ENCODE measurements around the gene OSBPL8. TPM values are rescaled to one million over a fixed set of nuclear protein-coding genes. Genes with fewer than 3 reads are reported as not detected.

The OSBPL8 gene
- polyA plus RNA-seq, 1 donor from 2014 or later = 98.4 TPM

- Mint-ChIP-seq H3K4me1 (peaks cover 46 to 64% (median 51%) of the 10 kb centered on the region in 3 donors), H3K4me3 (no peak overlapping the region), H3K36me3 (peaks cover 4% of the 10 kb centered on the region), H3K27ac (no peak overlapping the region), H3K9me3 (no peaks in the 10 kb centered on the region), H3K27me3 (no peaks in the 10 kb centered on the region)
Measured at GRCh38 chr12:76546889-76547288, 12.7 kb downstream of the OSBPL8 start.

- Mint-ChIP-seq H3K36me3 (peaks cover 4% of the 10 kb centered on the region), H3K4me1 (peaks cover 38 to 55% (median 45%) of the 10 kb centered on the region in 3 donors), H3K4me3 (no peak overlapping the region), H3K27ac (no peak overlapping the region), H3K9me3 (no peaks in the 10 kb centered on the region), H3K27me3 (no peaks in the 10 kb centered on the region)
Measured at GRCh38 chr12:76545486-76545885, 14.1 kb downstream of the OSBPL8 start.

GRCh38 chr12:76544601-76545261 lies 14.8 kb downstream of the OSBPL8 start:
- H3K4me3 Mint-ChIP-seq = no peak overlapping the region

GRCh38 chr12:76543813-76544347 lies 15.7 kb downstream of the OSBPL8 start:
- H3K4me3 Mint-ChIP-seq = no peak overlapping the region
- peaks cover 34 to 44% (median 34%) of the 10 kb centered on the region in 3 donors for H3K4me1 Mint-ChIP-seq
- no peaks in the 10 kb centered on the region for H3K9me3 Mint-ChIP-seq
- H3K36me3 Mint-ChIP-seq = peaks cover 4% of the 10 kb centered on the region
- H3K27me3 Mint-ChIP-seq = no peaks in the 10 kb centered on the region
- H3K27ac Mint-ChIP-seq = no peak overlapping the region

More at GRCh38 chr12:76544601-76545261, 14.8 kb downstream of the OSBPL8 start:
- no peaks in the 10 kb centered on the region for H3K27me3 Mint-ChIP-seq
- H3K4me1 Mint-ChIP-seq = peaks cover 37 to 51% (median 39%) of the 10 kb centered on the region in 3 donors
- H3K27ac Mint-ChIP-seq = no peak overlapping the region
- peaks cover 4% of the 10 kb centered on the region for H3K36me3 Mint-ChIP-seq
- H3K9me3 Mint-ChIP-seq = no peaks in the 10 kb centered on the region

- Mint-ChIP-seq H3K36me3 (peaks cover 4% of the 10 kb centered on the region), H3K4me1 (peaks cover 27 to 35% (median 29%) of the 10 kb centered on the region in 3 donors), H3K27me3 (no peaks in the 10 kb centered on the region), H3K4me3 (no peak overlapping the region), H3K9me3 (no peaks in the 10 kb centered on the region), H3K27ac (no peak overlapping the region)
Measured at GRCh38 chr12:76542908-76543307, 16.7 kb downstream of the OSBPL8 start.

- peaks cover 19 to 34% (median 27%) of the 10 kb centered on the region in 3 donors for H3K4me1 Mint-ChIP-seq
- H3K27me3 Mint-ChIP-seq = no peaks in the 10 kb centered on the region
- H3K9me3 Mint-ChIP-seq = peaks cover 0 to 3% (median 0%) of the 10 kb centered on the region in 3 donors
- no peak overlapping the region for H3K27ac Mint-ChIP-seq
- no peak overlapping the region for H3K4me3 Mint-ChIP-seq
- H3K36me3 Mint-ChIP-seq = peaks cover 7% of the 10 kb centered on the region
Measured at GRCh38 chr12:76539727-76540126, 19.8 kb downstream of the OSBPL8 start.

GRCh38 chr12:76537923-76538322 lies 21.6 kb downstream of the OSBPL8 start:
- no peak overlapping the region for H3K4me3 Mint-ChIP-seq
- peaks cover 15 to 22% (median 20%) of the 10 kb centered on the region in 3 donors for H3K4me1 Mint-ChIP-seq
- no peak overlapping the region for H3K27ac Mint-ChIP-seq
- no peaks in the 10 kb centered on the region for H3K27me3 Mint-ChIP-seq
- H3K36me3 Mint-ChIP-seq = peaks cover 12% of the 10 kb centered on the region
- H3K9me3 Mint-ChIP-seq = peaks cover 0 to 3% (median 0%) of the 10 kb centered on the region in 3 donors

GRCh38 chr12:76536546-76536945 lies 23.0 kb downstream of the OSBPL8 start:
- H3K27ac Mint-ChIP-seq = no peak overlapping the region
- H3K9me3 Mint-ChIP-seq = peaks cover 0 to 3% (median 0%) of the 10 kb centered on the region in 3 donors
- H3K4me3 Mint-ChIP-seq = no peak overlapping the region
- H3K4me1 Mint-ChIP-seq = peaks cover 7 to 16% (median 11%) of the 10 kb centered on the region in 3 donors
- no peaks in the 10 kb centered on the region for H3K27me3 Mint-ChIP-seq
- peaks cover 15% of the 10 kb centered on the region for H3K36me3 Mint-ChIP-seq

- Mint-ChIP-seq H3K36me3 (peaks cover 17% of the 10 kb centered on the region), H3K4me1 (peaks cover 12 to 16% (median 13%) of the 10 kb centered on the region in 3 donors), H3K4me3 (no peak overlapping the region), H3K27ac (no peak overlapping the region), H3K27me3 (no peaks in the 10 kb centered on the region), H3K9me3 (peaks cover 0 to 4% (median 3%) of the 10 kb centered on the region in 3 donors)
Measured at GRCh38 chr12:76535170-76535569, 24.4 kb downstream of the OSBPL8 start.

GRCh38 chr12:76533331-76533730 lies 26.2 kb downstream of the OSBPL8 start:
- no peak overlapping the region for H3K4me3 Mint-ChIP-seq
- peaks cover 10 to 28% (median 17%) of the 10 kb centered on the region in 3 donors for H3K4me1 Mint-ChIP-seq
- peaks cover 21% of the 10 kb centered on the region for H3K36me3 Mint-ChIP-seq
- H3K27me3 Mint-ChIP-seq = no peaks in the 10 kb centered on the region
- no peak overlapping the region for H3K27ac Mint-ChIP-seq
- peaks cover 0 to 4% (median 3%) of the 10 kb centered on the region in 3 donors for H3K9me3 Mint-ChIP-seq

- H3K4me3 Mint-ChIP-seq = no peak overlapping the region
- H3K27me3 Mint-ChIP-seq = no peaks in the 10 kb centered on the region
- H3K27ac Mint-ChIP-seq = no peak overlapping the region
- H3K4me1 Mint-ChIP-seq = peaks cover 10 to 28% (median 17%) of the 10 kb centered on the region in 3 donors
- H3K9me3 Mint-ChIP-seq = peaks cover 0 to 4% (median 3%) of the 10 kb centered on the region in 3 donors
- peaks cover 22% of the 10 kb centered on the region for H3K36me3 Mint-ChIP-seq
Measured at GRCh38 chr12:76532520-76532919, 27.1 kb downstream of the OSBPL8 start.

GRCh38 chr12:76531056-76531455 lies 28.5 kb downstream of the OSBPL8 start:
- Mint-ChIP-seq H3K4me1 (peaks cover 7 to 17% (median 13%) of the 10 kb centered on the region in 3 donors), H3K36me3 (peaks cover 24% of the 10 kb centered on the region), H3K27ac (no peak overlapping the region), H3K9me3 (peaks cover 0 to 4% (median 3%) of the 10 kb centered on the region in 3 donors), H3K4me3 (no peak overlapping the region), H3K27me3 (no peaks in the 10 kb centered on the region)

- H3K36me3 Mint-ChIP-seq = peaks cover 20% of the 10 kb centered on the region
- H3K4me1 Mint-ChIP-seq = peaks cover 7 to 17% (median 9%) of the 10 kb centered on the region in 3 donors
- no peaks in the 10 kb centered on the region for H3K27me3 Mint-ChIP-seq
- H3K9me3 Mint-ChIP-seq = peaks cover 0 to 4% (median 1%) of the 10 kb centered on the region in 3 donors
- H3K4me3 Mint-ChIP-seq = no peak overlapping the region
- H3K27ac Mint-ChIP-seq = no peak overlapping the region
Measured at GRCh38 chr12:76530516-76530915, 29.1 kb downstream of the OSBPL8 start.

- H3K4me1 Mint-ChIP-seq = peaks cover 6 to 21% (median 12%) of the 10 kb centered on the region in 3 donors
- peaks cover 18% of the 10 kb centered on the region for H3K36me3 Mint-ChIP-seq
- no peak overlapping the region for H3K4me3 Mint-ChIP-seq
- no peak overlapping the region for H3K27ac Mint-ChIP-seq
- H3K9me3 Mint-ChIP-seq = peaks cover 0 to 4% (median 1%) of the 10 kb centered on the region in 3 donors
- H3K27me3 Mint-ChIP-seq = no peaks in the 10 kb centered on the region
Measured at GRCh38 chr12:76529226-76529918, 30.2 kb downstream of the OSBPL8 start.

GRCh38 chr12:76523408-76523807 lies 36.2 kb downstream of the OSBPL8 start:
- peaks cover 23 to 30% (median 25%) of the 10 kb centered on the region in 3 donors for H3K4me1 Mint-ChIP-seq
- H3K27ac Mint-ChIP-seq = peak overlapping the region in 1 of 3 donors; percentile 24
- H3K9me3 Mint-ChIP-seq = peaks cover 3 to 10% (median 5%) of the 10 kb centered on the region in 3 donors
- H3K4me3 Mint-ChIP-seq = peak overlapping the region in 1 of 4 donors; percentile 9
- no peaks in the 10 kb centered on the region for H3K27me3 Mint-ChIP-seq
- H3K36me3 Mint-ChIP-seq = peaks cover 22% of the 10 kb centered on the region

Data from IgD-negative memory B cell (primary cell).